ENCODE data around the gene LRRC40.

GRCh38 chr1:70248729-70249128, 43.4 kb upstream of the LRRC40 start:
- TF ChIP-seq CTCF (IDR thresholded peaks at IDR 0.05; ENCODE audit: poor library complexity, severe bottlenecking) (no peak), POLR2AphosphoS5 (IDR thresholded peaks at IDR 0.05) (no peak), EP300 (conservative IDR thresholded peaks at IDR 0.05; ENCODE audit: poor library complexity, severe bottlenecking) (no peak), EZH2 (IDR thresholded peaks at IDR 0.05; ENCODE audit: borderline replicate concordance, insufficient read depth, low read length, poor library complexity, severe bottlenecking) (no peak), TAF1 (IDR thresholded peaks at IDR 0.05; ENCODE audit: low read depth) (no peak)

Measured in neural cell (in vitro differentiated cells).